Endothelial cell of umbilical vein (primary cell): Measurements from ENCODE around the gene TLE3. TPM values are rescaled to one million over a fixed set of nuclear protein-coding genes. Genes with fewer than 3 reads are reported as not detected.

Experiments used
- BruUV-seq: library from RNA; stranded (reverse); fragments of 400-500 nt; replicated peaks from 2 replicates; lab custom pipeline; 2021; lab: Mats Ljungman, UMichigan
- CTCF ChIA-PET: fragments of 300-600, 350-600 bp; sonication (Branson Sonifier 250); formaldehyde crosslinking; loops from one replicate; lab custom pipeline; 2021; ENCODE audit warnings: antibody characterized with exemption, inconsistent platforms; lab: Charles Lee
- POLR2A ChIA-PET: fragments of 300-600, 350-600 bp; sonication (Branson Sonifier 250); formaldehyde crosslinking; loops from one replicate; lab custom pipeline; 2021; ENCODE audit warnings: antibody characterized with exemption, inconsistent platforms; lab: Charles Lee
- DNase-seq: peaks from one replicate; pipeline ENCODE4 v3.0.0-alpha.2; 2011; ENCODE audit warnings: low read depth, low spot score
- FAIRE-seq: peaks from 2 replicates; lab custom pipeline; 2011; peaks lifted over from hg19 to GRCh38; lab: Jason Lieb, UNC
- H2AFZ ChIP-seq: 2 replicates; pipeline ENCODE4 v1.6.0; 2012; ENCODE audit warnings: low read depth, low read length, control low read depth, inconsistent platforms
- H3K27ac ChIP-seq: 2 replicates; pipeline ENCODE4 v1.5.1; 2011; ENCODE audit warnings: low read depth, mild to moderate bottlenecking, control low read depth, low read length, moderate library complexity; ENCODE audit not compliant: insufficient read depth
- H3K27me3 ChIP-seq, 2 experiments: 2 replicates each; pipeline versions ENCODE4 v1.6.0 to v1.6.1; 2011; ENCODE audit warnings: low read length in 2 of 2, mixed read lengths in 1 of 2; ENCODE audit not compliant: control insufficient read depth in 2 of 2, insufficient read depth in 2 of 2
- H3K36me3 ChIP-seq, 2 experiments: 2 replicates in 1 of 2; 3 replicates in 1 of 2; pipeline ENCODE4 v1.5.1; 2011; ENCODE audit warnings: low read length in 2 of 2, mild to moderate bottlenecking in 1 of 2, moderate library complexity in 1 of 2; ENCODE audit not compliant: control insufficient read depth in 2 of 2, insufficient read depth in 2 of 2; ENCODE audit errors: extremely low read depth in 1 of 2
- H3K4me1 ChIP-seq: 3 replicates; pipeline ENCODE4 v1.5.1; 2011; ENCODE audit warnings: mild to moderate bottlenecking, low read length; ENCODE audit not compliant: control insufficient read depth, insufficient read depth; ENCODE audit errors: extremely low read depth
- H3K4me2 ChIP-seq: 2 replicates; pipeline ENCODE4 v1.6.1; 2011; ENCODE audit warnings: low read length, control low read depth, mixed read lengths; ENCODE audit not compliant: insufficient read depth
- H3K4me3 ChIP-seq, 3 experiments: fragments of 200-600 bp in 1 of 3; sonication (generic), shearing (Covaris generic) in 1 of 3; replicated peaks in 1 of 3; 2 replicates each; pipeline ENCODE4 v1.5.1; 2011 to 2016; ENCODE audit warnings: control low read depth in 3 of 3, low read length in 3 of 3, mild to moderate bottlenecking in 2 of 3, inconsistent platforms in 1 of 3, low read depth in 1 of 3, moderate library complexity in 1 of 3; ENCODE audit not compliant: insufficient read depth in 1 of 3
- H3K79me2 ChIP-seq: 2 replicates; pipeline ENCODE4 v1.6.0; 2012; ENCODE audit warnings: low read length, inconsistent platforms; ENCODE audit not compliant: control insufficient read depth, insufficient read depth
- H3K9ac ChIP-seq: replicated peaks from 2 replicates; pipeline ENCODE3; 2011; ENCODE audit warnings: low read length, control low read depth; ENCODE audit not compliant: insufficient read depth; ENCODE audit errors: extremely low read depth
- H3K9me1 ChIP-seq: replicated peaks from 3 replicates; pipeline ENCODE4 v1.6.0; 2011; ENCODE audit warnings: mild to moderate bottlenecking, low read length; ENCODE audit not compliant: control insufficient read depth, insufficient read depth; ENCODE audit errors: extremely low read depth
- H3K9me3 ChIP-seq: replicated peaks from 2 replicates; pipeline ENCODE4 v1.5.1; 2012; ENCODE audit warnings: low read length, inconsistent platforms; ENCODE audit not compliant: control insufficient read depth, insufficient read depth
- H4K20me1 ChIP-seq: replicated peaks from 2 replicates; pipeline ENCODE3; 2011; ENCODE audit warnings: mild to moderate bottlenecking, low read length; ENCODE audit not compliant: control insufficient read depth, insufficient read depth; ENCODE audit errors: extremely low read depth
- CTCF ChIP-seq, 2 donors: IDR thresholded peaks; 1 replicate in 1 of 2; 2 replicates in 1 of 2; pipeline ENCODE4 v1.5.1; 2011; ENCODE audit warnings: low read length in 2 of 2, mild to moderate bottlenecking in 2 of 2, moderate library complexity in 2 of 2, control low read depth in 1 of 2, inconsistent platforms in 1 of 2, low read depth in 1 of 2; ENCODE audit not compliant: insufficient read depth in 1 of 2; ENCODE audit errors: extremely low read depth in 1 of 2
- EZH2 ChIP-seq: IDR thresholded peaks from 2 replicates; pipeline ENCODE4 v1.6.1; 2012; ENCODE audit warnings: borderline replicate concordance, low read depth, mild to moderate bottlenecking, moderate library complexity, low read length, inconsistent platforms; ENCODE audit not compliant: severe bottlenecking
- FOS ChIP-seq: IDR thresholded peaks from 2 replicates; pipeline ENCODE4 v1.6.1; 2011; ENCODE audit warnings: mild to moderate bottlenecking, low read length, moderate library complexity, borderline replicate concordance; ENCODE audit not compliant: insufficient read depth
- GATA2 ChIP-seq: IDR thresholded peaks from 2 replicates; pipeline ENCODE4 v1.7.0; 2011; ENCODE audit warnings: low read depth, mild to moderate bottlenecking, moderate library complexity, mixed read lengths, low read length; ENCODE audit not compliant: insufficient read length, insufficient read depth
- JUN ChIP-seq: IDR thresholded peaks from 2 replicates; pipeline ENCODE4 v1.6.1; 2011; ENCODE audit warnings: borderline replicate concordance, low read depth; ENCODE audit not compliant: insufficient read length, insufficient read depth
- MAX ChIP-seq: IDR thresholded peaks from 2 replicates; pipeline ENCODE4 v1.6.1; 2011; ENCODE audit not compliant: insufficient read depth, insufficient read length
- MYC ChIP-seq: IDR thresholded peaks from one replicate; pipeline ENCODE4 v1.6.1; 2011; ENCODE audit warnings: mild to moderate bottlenecking, low read depth, low read length
- POLR2A ChIP-seq: IDR thresholded peaks from 2 replicates; pipeline ENCODE4 v1.6.1; 2012; ENCODE audit warnings: low read depth, mild to moderate bottlenecking, control low read depth, low read length
- POLR2AphosphoS5 ChIP-seq: IDR thresholded peaks from 2 replicates; pipeline ENCODE4 v1.6.1; 2012; ENCODE audit warnings: low read depth, mild to moderate bottlenecking, control low read depth, low read length, moderate library complexity; ENCODE audit not compliant: insufficient read depth
- dilution Hi-C: fragments of 300-500 bp; cut with MboI; formaldehyde crosslinking; loops from one replicate; pipeline ENCODE4 v1.15.0; 2019; ENCODE audit warnings: low sequenced_read_pairs; ENCODE audit not compliant: extremely low pct_ligation_motif_present
- intact Hi-C: fragments of 100-400 bp; cut with micrococcal nuclease; formaldehyde crosslinking; loops from one replicate; pipeline ENCODE4 v1.10.0; 2022
- polyA plus RNA-seq, 4 experiments: library from polyadenylated mRNA; depleted of rRNA in 3 of 4; stranded (reverse) in 3 of 4; unstranded in 1 of 4; fragments of >200 nt; gene quantifications; 2 replicates each; pipeline versions ENCODE4 v1.2.1 to v1.2.3, GENCODE V29; 2011 to 2012; ENCODE audit warnings: missing spikeins in 1 of 4
- total RNA-seq: library from RNA; stranded (reverse); gene quantifications from 2 replicates; pipeline ENCODE4 v1.2.3, GENCODE V29; 2021

TLE3 gene
- total and polyA plus RNA-seq, 2 donors (not counting 3 experiments of a cell fraction or from before 2014, with no cell fraction given) = 40.5 to 56.9 TPM

GRCh38 chr15:70048198-70048565 is 49.5 kb downstream of the TLE3 start:
- no peaks in the 10 kb centered on the region for H3K79me2 ChIP-seq
- TF ChIP-seq MYC = no peak
- no peak overlapping the region for H3K4me3 ChIP-seq
- ChIA-PET POLR2A (no interaction called here), CTCF (no interaction called here)
- BruUV-seq = no TSS peak
- intact Hi-C loops = no loop called here
- dilution Hi-C loops = no loop called here
- H3K9me3 ChIP-seq = no peaks in the 10 kb centered on the region
- FAIRE-seq = no peak
- no peaks in the 10 kb centered on the region for H3K9me1 ChIP-seq
- DNase-seq = no peak
- H3K36me3 ChIP-seq = peaks cover 16 to 38% of the 10 kb centered on the region in 2 experiments
- no peaks in the 10 kb centered on the region for H3K27me3 ChIP-seq
- no peak overlapping the region for H3K9ac ChIP-seq
- no peaks in the 10 kb centered on the region for H3K4me1 ChIP-seq
- no peaks in the 10 kb centered on the region for H4K20me1 ChIP-seq
- no peak overlapping the region for H2AFZ ChIP-seq
- no peak overlapping the region for H3K4me2 ChIP-seq
- no peak overlapping the region for H3K27ac ChIP-seq

GRCh38 chr15:70047386-70048197 is 50.1 kb downstream of the TLE3 start:
- no peak overlapping the region for H2AFZ ChIP-seq
- dilution Hi-C loops (no loop called here), intact Hi-C loops (no loop called here)
- no peaks in the 10 kb centered on the region for H3K27me3 ChIP-seq
- no peak overlapping the region for H3K9ac ChIP-seq
- no peak for TF ChIP-seq FOS
- TF ChIP-seq EZH2 = no peak
- TF ChIP-seq MAX = no peak
- no peak for TF ChIP-seq JUN
- no peak for TF ChIP-seq GATA2
- TF ChIP-seq POLR2AphosphoS5 = no peak
- no peak for TF ChIP-seq CTCF (IDR thresholded peaks at IDR 0.05; ENCODE audit: extremely low read depth in 1 of 2, insufficient read depth in 1 of 2, low read depth in 1 of 2, low read length in 2 of 2)
- no peak for TF ChIP-seq MYC
- no peak for TF ChIP-seq POLR2A
- no peak for FAIRE-seq
- no peak overlapping the region for H3K4me2 ChIP-seq
- no peaks in the 10 kb centered on the region for H3K4me1 ChIP-seq
- no peaks in the 10 kb centered on the region for H3K9me1 ChIP-seq
- H3K9me3 ChIP-seq = no peaks in the 10 kb centered on the region
- no peaks in the 10 kb centered on the region for H4K20me1 ChIP-seq
- ChIA-PET POLR2A (no interaction called here), CTCF (interaction anchor here (1.2 kb wide), 1 partner anchor 419 kb away, joined by 3 read pairs; no protein-coding TSS in a partner anchor)
- H3K4me3 ChIP-seq = no peak overlapping the region
- H3K27ac ChIP-seq = no peak overlapping the region
- DNase-seq = no peak
- H3K79me2 ChIP-seq = no peaks in the 10 kb centered on the region
- H3K36me3 ChIP-seq = peaks cover 16 to 33% of the 10 kb centered on the region in 2 experiments
- no TSS peak for BruUV-seq
